Heart left ventricle (tissue), 13 donors: Measurements from ENCODE around the gene ATP6V0A4.

Source experiments
- CTCF ChIP-seq, 12 donors: fragments of 200-600 bp; sonication (generic) in 4 of 12; IDR thresholded peaks; one replicate each; pipeline versions ENCODE4 v1.5.0 to v1.8.0; 2018 to 2022; ENCODE audit warnings: antibody characterized with exemption in 12 of 12, mild to moderate bottlenecking in 5 of 12
- POLR2A ChIP-seq, 2 donors: fragments of 450-650 bp; IDR thresholded peaks; one replicate each; pipeline ENCODE4 v1.6.1; 2017; ENCODE audit warnings: antibody characterized with exemption in 2 of 2, mild to moderate bottlenecking in 2 of 2, moderate library complexity in 2 of 2
- donor health status: ischemic (EF 13 %, LVEDD 7.1; RV severe dilation, severe dysfunction).
- donor health status: DM: no; HTN: yes; CAD: no.
- donor health status: DM: no; HTN: no; CAD: no.
- donor health status: ischemic (EF 25% LVEDD 6.9; RV normal size, moderate dysfunction).
- donor health status: ischemic (EF 25% LVEDD 5.7; RV mildly dilated, moderate dysfunction).
- donor health status: ischemic (EF 35%, LVEDD 5.7; RV mildly dilated, moderate dysfunction).
- donor health status: nonischemic (EF 11% LVEDD 7.7; RV severe dilation, severe dysfunction).
- donor health status: DM: yes; HTN: yes; CAD: no.
- donor health status: PGD.
- donor health status: ischemic (EF 29% LVEDD 5.4; RV normal size, mild dysfunction).
- donor health status: nonischemic (EF 23%, LVEDD 6.1; RV moderate dilation, normal function).

GRCh38 chr7:138813945-138814344 lies 15.9 kb upstream of the ATP6V0A4 start:
- TF ChIP-seq POLR2A (IDR thresholded peaks at IDR 0.05) (no peak), CTCF (IDR thresholded peaks at IDR 0.05) (no peak)
